Measurements from ENCODE around the gene ANGPTL4. TPM values are rescaled to one million over a fixed set of nuclear protein-coding genes. Genes with fewer than 3 reads are reported as not detected.
A peak's percentile ranks its signal among the peaks of the same experiment; 100 is the strongest.

ANGPTL4 gene
- total and polyA plus RNA-seq, 2 of the 13 experiments (the other 11 are each of a cell fraction or from before 2014, with no cell fraction given) = 0.80 to 21.7 TPM

- no peak for TF ChIP-seq RFXAP (CRISPR knock-in tag; IDR thresholded peaks at IDR 0.05; ENCODE audit: borderline replicate concordance)
- TF ChIP-seq SOX6 (IDR thresholded peaks at IDR 0.05) = no peak
- TF ChIP-seq SOX6 (CRISPR knock-in tag; IDR thresholded peaks at IDR 0.05) = peak; percentile 41; the same call in 1 of the 2 replicates
- no peak for TF ChIP-seq PHB2 (IDR thresholded peaks at IDR 0.05; ENCODE audit: partially characterized antibody)
- no peak for TF ChIP-seq USF2 (IDR thresholded peaks at IDR 0.05; ENCODE audit: low read depth, low read length)
- TF ChIP-seq USF2 (CRISPR knock-in tag; IDR thresholded peaks at IDR 0.05; ENCODE audit: borderline replicate concordance) = no peak
- TF ChIP-seq ZNF317 (CRISPR knock-in tag; IDR thresholded peaks at IDR 0.05) = no peak
- TF ChIP-seq ETV6 (CRISPR knock-in tag; conservative IDR thresholded peaks at IDR 0.05) = no peak
- TF ChIP-seq ZSCAN9 (CRISPR knock-in tag; IDR thresholded peaks at IDR 0.05; ENCODE audit: borderline replicate concordance) = no peak
- no peak for TF ChIP-seq ZNF766 (CRISPR knock-in tag; IDR thresholded peaks at IDR 0.05; ENCODE audit: borderline replicate concordance)
- no peak for TF ChIP-seq HINFP (CRISPR knock-in tag; IDR thresholded peaks at IDR 0.05; ENCODE audit: low read depth)
- no peak for TF ChIP-seq ZNF543 (CRISPR knock-in tag; IDR thresholded peaks at IDR 0.05)
- TF ChIP-seq ZNF574 (CRISPR knock-in tag; IDR thresholded peaks at IDR 0.05) = peak; percentile 41; the same call in 1 of the 2 replicates
- no peak for TF ChIP-seq ZNF777 (CRISPR knock-in tag; IDR thresholded peaks at IDR 0.05)
- peak; percentile 35; the same call in 1 of the 2 replicates for TF ChIP-seq THRA (CRISPR knock-in tag; IDR thresholded peaks at IDR 0.05; ENCODE audit: borderline replicate concordance)
- TF ChIP-seq SNAPC2 (CRISPR knock-in tag; IDR thresholded peaks at IDR 0.05) = no peak
- TF ChIP-seq E2F2 (CRISPR knock-in tag; IDR thresholded peaks at IDR 0.05; ENCODE audit: borderline replicate concordance) = no peak
- TF ChIP-seq ZNF280B (CRISPR knock-in tag; IDR thresholded peaks at IDR 0.05; ENCODE audit: borderline replicate concordance) = no peak
Observed at GRCh38 chr19:8396563-8397203, 32.7 kb downstream of the ANGPTL4 start (continued).
